HG03469 (cell line): Measurements from ENCODE around the gene GOLGB1.
"Not testable (repeated sequence)": the region's sequence is repeated elsewhere in the genome, so short reads cannot be mapped to it uniquely, and the experiment has no call there.

Source experiments
- ATAC-seq: cut with Tn5 transposase; IDR thresholded peaks from one replicate; pipeline ENCODE4 v1.9.1; 2021; ENCODE audit warnings: mild to moderate bottlenecking, moderate library complexity, moderate number of reproducible peaks; ENCODE audit not compliant: unreplicated experiment

GOLGB1 gene

DNA sequence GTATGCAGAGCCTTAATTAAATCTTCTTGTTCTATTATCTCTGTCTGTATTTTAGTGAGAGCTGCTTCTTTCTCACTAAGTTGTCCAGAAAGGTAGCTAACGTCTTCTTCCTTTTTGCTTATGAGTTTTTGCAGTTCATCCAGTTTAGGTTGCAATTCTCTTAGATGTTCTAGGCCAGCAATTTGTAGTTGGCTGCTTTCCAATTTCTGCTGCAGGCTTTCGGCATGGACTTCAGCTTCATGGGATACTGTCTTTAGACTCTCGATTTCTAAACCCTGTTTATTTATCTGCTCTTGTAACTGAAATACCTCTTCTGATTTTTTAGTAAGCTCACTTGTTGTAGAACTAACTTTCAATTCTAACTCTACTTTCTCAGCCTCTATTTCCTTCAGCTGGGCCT lies 53.4 kb downstream of the GOLGB1 start:
- ATAC-seq: no peak

DNA sequence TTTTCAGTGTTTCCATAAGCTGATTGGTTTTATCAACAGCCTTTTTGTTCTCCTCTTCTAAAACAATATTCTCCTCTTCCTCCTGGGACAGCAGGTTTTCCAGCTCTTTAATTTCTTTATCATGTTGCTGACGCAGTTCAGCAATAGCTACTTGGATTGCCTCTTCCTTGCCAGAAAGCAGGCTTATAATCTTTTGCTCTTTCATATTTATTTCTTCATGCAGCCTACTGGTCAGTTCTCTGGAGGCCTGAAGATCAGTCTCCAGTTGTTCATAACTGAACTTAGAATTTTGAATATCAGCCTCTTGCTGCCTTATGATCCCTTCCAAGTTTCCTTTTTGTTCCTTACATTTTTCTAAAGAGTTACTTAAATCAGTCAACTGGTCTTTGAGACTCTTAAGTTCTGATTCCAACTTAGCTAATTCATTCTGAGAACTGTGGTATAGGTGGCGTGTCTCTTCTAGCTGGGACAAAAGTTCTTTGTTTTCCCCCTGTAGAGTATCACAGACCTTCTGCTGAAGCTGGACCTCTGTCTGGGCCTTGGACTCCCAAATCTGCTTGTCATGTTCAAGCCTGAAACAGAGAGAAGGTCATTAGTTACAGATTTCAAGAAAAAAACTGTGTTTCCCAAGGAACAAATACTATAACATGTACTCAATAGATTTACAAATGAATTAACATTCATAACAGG lies 57.4 kb downstream of the GOLGB1 start:
- no peak for ATAC-seq

DNA sequence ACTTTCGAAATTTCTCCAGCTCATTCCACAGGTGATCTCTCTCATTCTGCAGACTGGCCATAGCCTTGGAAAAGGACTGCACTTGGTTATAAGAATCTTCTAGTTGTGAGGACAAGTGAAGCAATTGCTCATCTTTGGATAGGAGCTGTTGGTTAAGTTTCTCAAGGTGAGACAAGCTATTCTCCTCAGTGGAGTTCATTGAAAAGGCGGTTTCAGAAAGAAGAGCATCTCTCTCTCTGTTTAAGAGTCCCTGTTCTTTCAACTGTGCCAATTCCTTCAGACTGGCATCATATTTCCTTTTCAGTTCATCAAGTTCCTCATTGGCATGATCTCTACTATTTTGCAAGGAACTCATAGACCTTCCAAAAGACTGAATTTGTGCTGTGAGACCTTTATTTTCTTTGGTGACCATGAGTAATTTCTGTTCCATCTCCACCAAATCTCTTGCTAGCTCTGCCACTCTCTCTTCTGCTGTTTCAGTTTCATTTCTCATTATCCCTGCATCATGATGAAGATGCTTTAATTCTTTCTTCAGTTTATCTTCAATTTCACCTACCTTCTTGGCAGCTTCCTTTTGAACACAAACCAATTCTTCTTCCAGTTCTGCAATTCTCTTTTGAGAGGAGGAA lies 58.6 kb downstream of the GOLGB1 start:
- peak; percentile 85 for ATAC-seq

DNA sequence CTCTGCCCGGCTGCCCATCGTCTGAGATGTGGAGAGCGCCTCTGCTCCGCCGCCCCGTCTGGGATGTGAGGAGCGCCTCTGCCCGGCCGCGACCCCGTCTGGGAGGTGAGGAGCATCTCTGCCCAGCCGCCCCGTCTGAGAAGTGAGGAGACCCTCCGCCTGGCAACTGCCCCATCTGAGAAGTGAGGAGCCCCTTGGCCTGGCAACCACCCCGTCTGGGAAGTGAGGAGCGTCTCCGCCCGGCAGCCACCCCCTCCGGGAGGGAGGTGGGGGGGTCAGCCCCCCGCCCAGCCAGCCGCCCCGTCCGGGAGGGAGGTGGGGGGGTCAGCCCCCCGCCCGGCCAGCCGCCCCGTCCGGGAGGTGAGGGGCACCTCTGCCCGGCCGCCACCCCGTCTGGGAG lies 60.8 kb downstream of the GOLGB1 start:
- ATAC-seq: not testable (repeated sequence)

DNA sequence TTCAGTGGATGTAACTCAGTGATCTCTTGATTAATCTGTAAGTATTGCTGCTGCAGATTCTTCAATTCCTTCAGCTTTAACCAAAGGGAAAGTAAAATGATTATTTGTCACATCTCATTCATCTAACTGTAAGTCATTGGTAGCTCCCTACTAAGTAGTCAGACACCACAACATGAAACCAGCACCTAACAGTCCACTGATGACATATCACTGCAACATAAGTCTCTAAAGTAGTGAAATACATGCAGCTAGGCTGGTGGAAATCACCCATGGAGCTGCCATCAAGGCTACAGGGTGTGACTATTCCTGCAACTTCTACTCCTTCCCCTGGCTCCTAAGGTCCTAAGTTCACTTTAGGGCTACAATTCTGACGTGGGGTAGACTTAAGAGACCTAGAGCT lies 67.7 kb downstream of the GOLGB1 start:
- no peak for ATAC-seq

DNA sequence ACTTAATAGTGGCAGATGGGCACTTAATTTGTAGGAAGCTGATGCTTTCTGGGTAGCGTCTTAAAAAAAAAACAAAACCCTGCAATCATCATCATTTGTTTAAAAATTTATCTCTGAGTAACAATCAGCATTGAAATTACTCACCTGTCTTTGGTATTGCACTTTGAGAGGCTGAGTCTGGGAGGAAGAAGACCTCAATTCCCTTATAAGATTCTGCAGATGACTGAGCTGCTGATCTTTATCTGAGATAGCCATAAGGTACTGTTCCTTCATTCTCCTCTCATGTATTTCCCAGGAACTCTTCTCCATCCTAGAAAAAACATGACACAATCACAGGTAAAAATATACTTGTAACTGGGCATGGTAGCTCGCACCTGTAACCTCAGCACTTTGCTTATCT lies 72.4 kb downstream of the GOLGB1 start:
- ATAC-seq: no peak

DNA sequence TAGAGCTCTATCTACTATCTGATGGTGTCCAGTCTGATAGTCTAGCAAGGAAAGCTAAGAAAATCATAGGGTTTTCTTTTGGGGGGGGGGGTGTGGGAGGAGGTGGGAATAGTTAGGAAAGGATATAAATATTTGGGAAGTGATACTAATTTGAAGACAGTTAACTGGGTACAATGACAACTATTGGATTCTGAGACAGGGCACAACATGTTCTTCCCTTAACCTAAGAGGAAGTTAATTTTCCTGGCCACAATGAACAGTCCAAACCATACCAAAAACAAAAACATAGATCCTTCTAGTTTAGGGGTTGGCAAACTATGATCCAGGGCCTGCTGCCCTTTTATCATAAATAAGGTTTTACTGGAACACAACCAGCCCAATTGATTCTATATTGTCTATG lies 78.9 kb downstream of the GOLGB1 start:
- no peak for ATAC-seq

DNA sequence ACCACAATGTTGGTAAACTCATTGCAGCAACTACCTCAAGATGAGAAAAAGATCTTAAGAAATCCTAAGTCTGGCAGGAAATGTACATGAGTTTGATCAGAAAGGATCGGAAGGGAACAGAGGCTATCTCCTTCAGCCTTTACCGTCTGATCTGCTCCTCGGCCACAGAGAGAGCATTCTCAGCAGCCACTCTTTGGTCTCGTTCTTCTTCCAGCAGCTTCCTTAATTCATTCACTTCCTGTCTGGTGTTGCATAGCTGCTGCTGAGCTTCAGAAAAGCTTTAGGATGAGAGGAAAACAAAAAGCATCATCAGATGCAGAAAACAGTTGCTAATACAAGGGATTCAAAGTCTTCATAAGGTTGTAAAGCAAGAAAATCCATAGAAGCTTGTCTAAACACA lies 82.2 kb downstream of the GOLGB1 start:
- no peak for ATAC-seq

DNA sequence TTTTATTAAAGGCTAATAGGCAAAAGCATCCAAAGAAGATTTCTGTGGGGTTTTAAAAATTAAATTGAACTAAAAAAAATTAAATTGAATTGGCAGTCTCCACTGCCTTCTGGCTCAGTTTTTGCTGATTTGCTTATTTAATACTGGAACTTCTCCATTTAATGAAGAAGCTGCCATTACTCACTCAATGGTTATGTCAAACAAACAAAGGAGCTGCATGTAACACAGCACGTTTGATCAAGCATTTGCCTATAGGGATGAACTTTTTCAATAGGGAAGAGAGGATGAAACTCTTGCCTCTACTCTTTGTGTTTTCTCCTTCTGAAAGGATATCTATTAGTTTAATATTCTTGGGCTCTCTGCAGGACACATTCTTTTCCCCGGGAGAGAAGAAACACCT lies 84.1 kb downstream of the GOLGB1 start:
- ATAC-seq: no peak

DNA sequence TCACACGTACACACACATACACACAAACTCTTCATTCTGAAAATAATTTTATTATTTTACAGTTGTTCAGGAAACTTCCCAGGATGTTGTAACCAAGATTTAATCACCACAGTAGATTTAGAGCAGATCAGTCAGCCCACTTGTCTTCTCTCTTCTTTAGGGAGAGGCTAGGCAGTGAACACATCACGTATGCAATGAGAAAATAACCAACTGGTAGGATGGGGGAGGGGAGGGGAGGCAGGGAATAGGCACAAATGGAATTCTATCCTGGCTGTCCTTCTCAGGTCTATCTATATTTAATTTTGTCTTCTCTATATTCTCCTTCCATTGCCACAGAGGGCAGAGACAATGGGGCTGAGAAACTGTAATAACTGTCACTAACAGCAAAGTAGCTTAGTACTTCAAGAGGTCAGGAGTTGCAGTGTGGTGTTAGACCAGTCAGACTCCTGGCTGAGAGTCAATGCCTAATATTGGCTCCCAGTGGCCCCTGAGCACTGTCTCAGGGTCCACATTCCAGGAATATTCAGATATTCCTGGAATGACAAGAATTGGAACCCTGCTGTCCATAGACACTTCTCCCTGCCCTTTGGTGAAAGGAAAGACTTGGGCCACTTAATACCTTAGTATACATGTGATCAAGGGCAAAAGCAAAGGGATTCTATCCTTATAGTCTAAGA lies 86.2 kb downstream of the GOLGB1 start:
- no peak for ATAC-seq

DNA sequence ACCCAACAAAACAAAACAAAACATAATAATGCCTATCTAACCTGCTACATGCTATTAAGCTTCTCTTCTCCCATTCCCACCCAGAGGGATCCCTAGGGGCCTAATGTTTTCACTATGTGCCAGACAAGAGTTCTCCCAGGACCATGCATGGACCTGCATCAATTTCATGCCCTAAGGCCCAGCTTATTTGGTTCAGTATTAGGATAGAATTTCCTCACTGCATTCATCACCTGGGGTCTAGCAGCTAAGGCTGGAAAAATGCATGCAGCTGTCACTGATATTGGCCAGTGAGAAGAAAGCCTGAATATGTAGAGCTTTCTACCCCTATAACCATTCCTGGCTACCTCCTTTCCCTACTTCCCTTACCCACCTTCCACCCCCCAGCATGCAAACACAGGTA lies 86.8 kb downstream of the GOLGB1 start:
- ATAC-seq: no peak

DNA sequence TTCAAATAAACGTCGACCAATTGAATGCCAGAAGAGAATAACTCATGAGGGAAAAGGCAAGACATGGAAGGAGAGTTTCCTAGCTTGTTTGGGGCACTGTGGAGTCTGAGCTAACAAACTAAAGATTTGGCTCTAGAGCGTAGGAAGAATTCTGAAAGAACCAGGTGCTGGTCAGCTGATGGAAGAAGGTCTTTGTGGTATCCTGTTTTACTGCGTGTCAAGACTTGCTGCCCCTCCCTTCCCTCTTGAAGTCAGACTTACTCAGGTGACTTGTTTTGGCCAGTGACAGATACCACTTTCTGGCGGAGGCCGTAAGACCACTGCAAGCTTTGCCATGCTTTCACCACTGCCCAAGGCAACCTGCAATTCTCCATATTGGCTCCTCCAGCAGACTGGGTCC lies 88.2 kb downstream of the GOLGB1 start:
- no peak for ATAC-seq

DNA sequence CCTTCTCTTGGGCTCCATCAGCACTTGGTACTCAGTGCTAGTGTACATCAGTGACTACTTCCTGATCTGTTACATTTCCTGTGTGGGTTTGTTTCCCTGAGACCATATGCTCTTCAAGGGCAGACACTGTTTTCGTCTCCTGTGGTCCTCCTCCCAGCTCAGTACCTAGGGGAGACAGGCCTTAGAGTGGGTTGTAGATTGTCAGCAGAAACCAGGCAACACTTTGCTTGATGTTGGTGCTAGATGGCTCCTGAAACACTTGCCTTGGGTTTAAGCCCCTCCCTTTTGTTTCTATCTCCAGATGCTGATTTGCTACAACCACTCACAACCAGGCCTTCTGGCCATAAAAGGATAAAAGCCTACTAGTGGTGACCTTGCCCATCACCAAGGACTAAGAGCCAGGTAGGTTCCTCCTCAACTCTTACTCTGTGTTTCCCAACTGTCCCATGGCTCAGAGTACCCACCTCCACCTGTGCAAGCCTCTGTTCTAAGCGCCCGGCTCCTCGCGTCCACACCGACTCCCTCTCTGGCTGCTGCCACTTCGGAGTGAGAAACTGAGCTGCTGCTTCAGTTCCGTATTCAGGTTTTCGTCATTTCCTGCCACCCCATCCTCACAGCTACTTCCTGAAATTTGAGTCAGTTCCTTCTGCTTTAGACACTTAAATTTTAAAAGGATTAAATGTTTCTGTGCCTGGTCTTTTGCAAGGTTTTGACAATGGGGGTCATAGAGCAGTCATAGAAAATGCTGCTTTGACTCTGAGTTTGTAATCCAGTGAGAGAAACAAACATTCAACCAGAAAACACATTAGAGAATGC lies 89.0 kb downstream of the GOLGB1 start, which contains the start of gene HCLS1:
Gene HCLS1 (minus strand): TSS at position 548 of the 816 bp plus-strand sequence. CDS start 2,556 bp downstream, outside the sequence.
- peak; percentile 75 for ATAC-seq

DNA sequence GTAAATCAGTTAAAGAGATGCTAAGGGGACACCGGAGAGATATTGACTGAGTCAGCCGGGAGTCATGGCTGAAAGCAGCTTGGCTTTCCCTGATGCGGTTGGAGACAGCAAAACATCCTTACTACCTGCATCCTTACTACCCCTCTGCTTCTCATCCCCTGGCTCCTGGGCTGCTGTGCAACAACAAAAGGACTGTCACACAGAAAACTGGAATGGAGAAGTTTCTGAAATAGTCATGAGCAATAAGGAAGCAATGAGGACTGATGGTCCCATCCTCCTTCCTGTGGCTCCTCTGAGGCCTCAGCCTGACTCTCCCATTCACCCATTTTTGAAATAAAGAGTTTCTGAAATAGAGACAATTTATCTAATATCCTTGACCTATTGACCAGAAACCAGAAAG lies 90.0 kb downstream of the GOLGB1 start:
- no peak for ATAC-seq

DNA sequence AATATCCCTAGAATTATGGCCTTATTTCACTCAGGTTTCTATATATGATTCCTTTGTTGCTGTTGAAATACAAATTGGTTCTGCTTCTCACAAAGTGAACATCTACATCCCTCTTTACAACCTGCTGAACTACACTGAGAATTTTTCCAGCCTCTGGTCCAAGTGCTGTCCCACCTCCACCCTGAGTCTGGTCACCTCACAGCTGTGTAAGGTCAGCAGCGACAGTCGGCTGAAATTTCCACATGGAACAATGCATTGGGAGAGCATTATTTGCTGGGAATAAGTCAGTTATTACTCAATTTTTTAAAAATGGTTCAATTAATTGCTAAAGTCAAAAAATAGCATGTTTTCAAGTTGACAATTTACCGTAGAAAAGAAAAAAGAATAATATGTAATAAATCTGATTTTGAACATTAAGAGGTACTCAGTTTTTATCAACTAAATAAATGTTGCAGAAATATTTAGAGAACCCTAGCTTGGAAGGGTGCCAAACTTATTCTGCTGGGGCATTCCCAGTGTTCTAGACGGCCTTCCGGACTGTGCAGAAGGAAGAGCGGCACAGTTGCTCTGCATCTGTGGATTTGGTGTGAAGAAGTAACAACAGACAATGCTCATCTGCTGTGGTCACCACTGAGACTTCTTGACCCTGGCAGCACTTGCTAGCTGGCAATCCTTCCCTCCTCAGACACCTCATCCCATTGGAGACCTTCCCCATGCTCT lies 90.7 kb downstream of the GOLGB1 start:
- no peak for ATAC-seq

DNA sequence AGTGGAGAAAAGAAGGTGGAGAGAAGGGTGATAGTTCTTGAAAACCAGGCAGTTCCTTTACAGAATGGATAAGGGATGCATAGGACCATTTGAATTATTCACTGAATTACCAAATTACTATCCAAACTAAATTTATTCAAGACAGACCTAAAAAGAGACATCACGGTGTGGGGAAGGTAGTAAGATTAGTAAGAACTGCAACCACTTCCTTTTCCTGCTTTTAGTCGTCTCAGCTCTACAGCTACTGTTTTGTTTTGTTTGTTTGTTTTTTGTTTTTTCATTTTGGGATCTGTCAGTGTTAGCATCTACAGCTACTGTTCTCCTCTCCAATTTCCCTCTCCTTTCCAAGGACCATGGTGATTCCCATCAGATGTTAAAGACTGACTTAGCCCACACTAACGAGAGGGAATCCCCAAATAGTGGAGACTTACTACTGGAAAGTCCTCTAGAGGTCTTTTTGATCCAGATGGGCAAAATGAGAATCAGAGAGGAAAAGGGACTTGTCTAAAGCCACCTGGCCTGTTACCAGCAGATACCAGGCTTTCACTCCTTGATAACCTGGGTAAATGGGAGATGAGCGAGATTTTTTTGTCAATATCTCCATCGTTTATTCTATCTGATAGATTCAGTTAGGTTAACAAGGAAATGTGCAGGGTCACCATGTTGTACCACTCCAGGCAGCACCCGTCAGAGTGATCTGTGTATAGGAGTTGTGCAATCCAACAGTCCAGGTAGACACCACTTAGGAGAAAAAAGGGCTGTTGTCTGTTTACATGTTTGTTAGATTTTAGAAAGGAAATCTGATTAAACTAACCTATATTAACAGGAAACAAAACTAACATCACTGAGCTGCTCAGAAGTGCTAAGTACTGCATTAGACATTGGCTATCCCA lies 94.8 kb downstream of the GOLGB1 start:
- ATAC-seq: peak; percentile 59

DNA sequence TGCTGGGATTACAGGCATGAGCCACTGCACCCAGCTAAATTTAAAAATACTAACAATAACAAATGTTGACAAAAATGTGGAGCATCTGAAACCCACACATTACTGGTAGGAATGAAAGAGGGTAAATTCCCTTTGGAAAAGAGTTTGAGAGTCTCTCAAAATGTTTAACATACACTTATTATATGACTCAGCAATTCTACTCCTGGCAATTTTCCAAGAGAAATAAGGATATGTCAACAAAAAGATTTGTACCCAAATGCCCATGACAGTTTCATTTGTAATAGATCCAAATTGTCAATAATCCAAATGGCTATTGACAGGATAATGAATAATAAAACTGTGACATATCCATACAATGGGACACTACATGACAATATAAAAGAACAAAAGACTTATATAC lies 97.9 kb downstream of the GOLGB1 start:
- ATAC-seq: no peak

DNA sequence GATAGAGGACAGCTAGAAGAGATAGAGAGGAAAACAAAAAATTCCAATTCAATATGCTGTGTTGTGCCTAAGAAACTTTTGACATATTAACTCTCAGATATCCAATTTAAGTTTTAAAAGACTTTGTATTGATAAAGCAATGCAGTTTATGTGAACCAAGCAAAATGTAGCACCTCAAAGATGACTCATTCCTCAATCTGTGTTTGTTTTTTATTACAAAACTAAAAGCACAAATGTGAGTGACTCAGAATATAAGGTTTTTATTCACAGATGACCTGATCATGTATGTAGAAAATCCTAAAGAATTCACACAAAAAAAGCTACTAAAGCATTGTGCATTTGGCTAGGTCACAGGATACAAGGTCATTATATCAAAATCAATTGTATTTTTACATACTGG lies 99.9 kb downstream of the GOLGB1 start:
- ATAC-seq: no peak

DNA sequence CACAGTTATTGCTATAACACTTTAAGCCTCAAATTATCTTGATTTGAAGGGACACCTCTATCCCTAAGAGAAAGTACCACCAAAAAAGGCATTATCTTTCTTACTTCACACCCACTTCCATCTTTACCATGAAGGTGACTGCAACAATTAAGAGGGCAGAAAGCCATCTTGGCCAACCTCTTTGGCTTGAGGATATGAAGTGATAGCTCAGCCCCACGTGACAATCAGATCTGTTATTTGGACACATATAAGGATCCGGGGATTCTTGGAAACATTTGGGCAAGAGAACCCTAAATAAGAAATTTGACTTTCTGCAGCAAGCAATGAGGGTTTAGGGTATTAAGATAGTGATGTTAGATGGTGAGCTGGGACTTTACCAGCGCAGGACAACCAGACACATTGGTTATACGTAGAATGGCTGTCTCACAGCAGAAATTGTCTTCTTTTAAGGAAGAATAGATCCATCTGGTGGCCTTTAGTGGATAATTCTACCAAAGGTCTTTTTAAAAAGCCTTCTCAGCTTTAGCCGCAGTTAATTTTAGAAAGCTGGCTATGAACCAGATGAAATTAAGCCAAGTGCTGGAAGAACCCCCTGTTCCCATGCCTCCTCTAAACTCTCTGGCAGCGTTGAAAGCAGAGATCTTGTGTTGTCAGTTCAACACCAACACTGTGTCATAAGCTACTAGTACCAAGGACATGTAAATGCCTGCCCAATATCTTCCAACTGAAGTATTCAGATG lies 101.2 kb downstream of the GOLGB1 start:
- no peak for ATAC-seq
